Stimulated activated CD4-positive, alpha-beta T cell treated with anti-CD3 and anti-CD28 coated beads, Interleukin-1b, Interleukin-23, amount 100 ng/mL, for 24 hours (primary cell): Measurements from ENCODE around the gene CCNY.

Experiments
- DNase-seq, 4 experiments: peaks; one replicate each; pipeline ENCODE4 v3.0.0-alpha.2; 2020; ENCODE audit warnings: low read depth in 4 of 4, low spot score in 1 of 4

Gene CCNY

DNA sequence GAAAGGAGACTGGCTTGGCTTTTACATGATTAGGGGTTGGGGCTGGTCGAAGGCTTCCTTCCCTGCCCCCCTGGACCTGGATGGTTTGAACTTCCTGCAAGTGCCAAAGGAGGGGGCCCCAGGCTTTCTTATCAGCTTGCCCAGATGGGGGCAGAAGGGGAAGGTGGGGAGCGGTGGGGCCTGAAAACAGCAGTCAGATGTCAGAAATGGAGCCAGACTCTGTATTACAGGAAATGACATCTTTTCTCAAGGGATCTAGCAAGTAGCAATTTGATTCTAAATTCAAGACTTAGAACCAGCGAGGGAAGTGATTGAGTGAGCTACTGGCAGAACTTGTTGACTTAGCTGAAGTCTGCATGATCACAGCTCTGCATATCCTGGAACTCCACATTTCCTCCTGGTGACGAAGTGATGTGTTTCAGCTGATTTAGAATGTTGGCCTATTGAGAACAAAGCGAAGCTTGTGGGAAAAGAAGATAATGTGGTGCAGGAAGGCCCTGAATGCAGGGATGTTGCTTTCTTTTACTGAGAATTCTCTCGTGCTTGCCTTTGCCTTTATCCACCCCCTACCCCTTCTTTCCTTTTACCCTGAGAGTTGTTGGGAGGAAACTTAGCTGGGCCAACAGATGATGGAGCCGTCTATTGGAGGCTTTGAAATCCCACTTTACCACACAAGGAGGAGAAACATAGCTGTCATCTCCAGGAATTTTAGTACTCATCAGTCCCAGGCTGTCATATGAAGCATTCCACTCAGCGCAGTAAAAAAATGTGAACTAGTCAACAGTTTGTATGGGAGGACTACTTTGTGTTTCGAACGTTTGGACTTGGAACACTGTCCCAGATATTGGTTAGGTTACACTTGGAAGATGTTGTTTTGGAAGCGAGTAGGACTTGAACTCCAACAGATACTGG, 43.2 kb downstream of the CCNY start:
- DNase-seq, result no peak

DNA sequence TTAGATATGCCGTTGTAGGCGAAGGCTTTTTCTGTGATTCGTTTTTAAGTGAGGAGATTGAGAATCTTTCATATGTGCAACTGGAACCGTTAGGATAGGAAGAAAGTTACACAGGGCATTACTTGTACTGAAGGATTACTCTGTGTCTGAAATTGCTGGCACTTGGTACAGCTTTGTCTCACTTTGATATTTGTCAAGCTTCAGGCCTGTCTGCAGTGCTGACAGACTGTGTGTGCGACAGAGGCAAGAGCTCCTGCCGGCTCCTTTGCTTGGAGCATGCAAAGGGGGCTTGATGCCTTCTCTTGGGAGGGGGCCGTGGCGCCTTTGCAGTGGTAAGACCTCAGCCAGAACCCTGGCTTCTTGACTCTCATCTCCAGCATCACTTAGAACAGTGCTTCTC, 45.8 kb downstream of the CCNY start:
- DNase-seq, result no peak

DNA sequence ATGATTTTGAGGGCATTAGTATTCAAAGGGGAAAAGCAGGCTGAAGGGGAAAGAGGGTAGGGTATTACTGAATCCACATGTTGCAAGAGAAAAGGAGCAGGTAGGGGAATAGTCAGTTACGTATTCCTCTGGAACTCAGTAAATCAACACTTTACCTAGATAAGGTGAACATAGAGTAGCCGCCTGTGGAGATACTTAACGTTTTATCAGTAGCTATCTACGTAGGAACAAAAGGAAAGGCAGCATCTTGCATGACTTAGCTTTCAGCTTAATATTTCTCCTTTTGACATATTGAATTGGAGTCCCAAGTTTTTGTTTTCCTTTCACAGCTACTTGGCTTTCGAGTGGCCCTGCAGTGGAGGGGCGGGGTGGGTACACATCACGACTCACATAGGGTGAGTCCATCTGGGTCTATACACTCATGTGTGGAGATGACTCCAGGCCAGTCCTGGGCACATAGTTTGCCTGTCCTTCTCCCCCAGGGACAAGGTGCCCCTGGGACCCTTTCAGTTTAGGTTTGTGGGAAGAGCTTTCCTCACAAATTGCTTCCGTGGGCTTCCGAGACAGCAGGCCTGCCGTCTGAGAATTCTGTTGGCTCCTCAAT, 48.1 kb downstream of the CCNY start:
- DNase-seq, result no peak

DNA sequence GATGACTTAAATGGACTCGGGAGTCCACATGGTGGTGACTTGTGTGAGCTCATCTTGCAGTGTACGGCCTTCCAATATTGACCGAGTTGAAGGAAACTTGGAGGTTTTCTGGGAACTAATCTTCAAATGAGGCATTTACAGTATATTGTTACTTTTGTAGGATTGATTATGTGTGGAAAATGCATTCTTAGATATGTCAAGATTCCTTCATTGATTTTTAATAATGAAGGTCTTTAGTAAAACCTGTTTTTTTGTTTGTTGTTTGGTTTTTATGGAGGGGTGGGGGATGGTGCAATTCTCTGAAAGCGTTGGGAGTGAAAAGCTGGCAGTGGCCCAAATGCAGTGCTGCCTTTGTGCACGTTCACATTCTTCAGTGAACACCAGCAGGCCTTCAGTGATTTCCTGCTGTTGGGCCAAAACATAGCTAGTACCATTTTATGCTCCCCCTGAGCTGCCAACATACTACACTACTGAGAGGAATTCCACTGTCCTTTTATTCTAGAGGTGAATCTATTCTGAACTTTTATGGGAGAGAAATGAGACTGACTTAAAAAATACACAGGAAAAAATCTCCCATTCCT, 50.4 kb downstream of the CCNY start:
- no peak for DNase-seq

DNA sequence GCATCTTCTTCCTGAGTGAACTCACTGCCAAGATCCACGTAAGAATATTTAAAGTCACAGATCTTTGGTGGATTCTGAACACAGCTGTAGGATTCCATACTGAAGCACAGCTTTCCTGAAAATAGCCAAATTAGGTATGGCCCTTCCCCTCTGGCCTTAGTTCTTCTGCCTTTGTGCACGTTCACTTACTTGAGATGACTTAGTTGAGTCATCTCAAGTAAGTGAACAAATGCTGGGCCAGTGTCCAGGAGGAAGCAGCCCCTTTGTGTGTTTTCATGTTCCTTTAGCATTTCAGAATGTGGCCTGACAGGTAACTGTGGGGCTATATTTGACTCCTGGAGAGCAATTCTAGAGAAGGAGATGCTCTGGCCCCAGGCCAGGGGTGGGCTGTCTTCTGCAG, 51.5 kb downstream of the CCNY start:
- DNase-seq, result no peak

DNA sequence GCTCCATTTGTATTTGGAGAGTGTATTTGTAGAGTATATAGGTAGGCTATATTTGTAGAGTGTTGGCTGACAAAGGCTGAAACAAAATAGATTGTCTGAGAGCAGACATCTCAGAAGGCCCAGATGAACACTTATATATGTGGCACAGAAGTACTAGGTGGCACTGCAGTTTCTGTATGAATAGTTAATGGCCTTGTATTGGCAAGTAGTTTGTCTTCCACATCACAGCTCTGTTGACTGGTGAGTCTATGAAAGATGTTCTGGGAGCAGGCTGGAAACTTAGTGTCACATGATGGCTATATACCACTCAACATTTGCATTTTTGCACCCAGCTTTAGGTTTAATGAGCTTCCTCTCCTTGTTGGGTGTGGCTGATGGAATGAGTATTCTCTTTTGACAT, 51.9 kb downstream of the CCNY start:
- DNase-seq, result no peak

DNA sequence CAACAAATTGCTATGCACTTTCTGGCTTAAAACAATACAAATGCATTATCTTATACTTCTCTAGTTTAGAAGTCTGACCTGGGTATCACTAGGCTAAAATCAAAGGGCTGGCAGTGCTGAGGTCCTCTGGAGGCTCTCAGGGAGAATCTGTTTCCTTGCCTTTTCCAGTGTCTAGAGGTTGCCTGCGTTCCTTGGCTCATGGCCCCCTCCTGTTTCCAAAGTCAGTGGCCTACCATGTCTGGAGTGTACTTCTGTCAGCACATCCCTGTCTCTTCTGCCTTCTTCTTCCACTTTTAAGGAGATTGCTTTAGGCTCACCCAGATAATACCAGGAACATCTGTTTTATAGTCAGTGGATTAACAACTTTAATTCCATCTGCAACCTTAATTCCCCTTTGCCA, 52.4 kb downstream of the CCNY start:
- DNase-seq, result no peak

DNA sequence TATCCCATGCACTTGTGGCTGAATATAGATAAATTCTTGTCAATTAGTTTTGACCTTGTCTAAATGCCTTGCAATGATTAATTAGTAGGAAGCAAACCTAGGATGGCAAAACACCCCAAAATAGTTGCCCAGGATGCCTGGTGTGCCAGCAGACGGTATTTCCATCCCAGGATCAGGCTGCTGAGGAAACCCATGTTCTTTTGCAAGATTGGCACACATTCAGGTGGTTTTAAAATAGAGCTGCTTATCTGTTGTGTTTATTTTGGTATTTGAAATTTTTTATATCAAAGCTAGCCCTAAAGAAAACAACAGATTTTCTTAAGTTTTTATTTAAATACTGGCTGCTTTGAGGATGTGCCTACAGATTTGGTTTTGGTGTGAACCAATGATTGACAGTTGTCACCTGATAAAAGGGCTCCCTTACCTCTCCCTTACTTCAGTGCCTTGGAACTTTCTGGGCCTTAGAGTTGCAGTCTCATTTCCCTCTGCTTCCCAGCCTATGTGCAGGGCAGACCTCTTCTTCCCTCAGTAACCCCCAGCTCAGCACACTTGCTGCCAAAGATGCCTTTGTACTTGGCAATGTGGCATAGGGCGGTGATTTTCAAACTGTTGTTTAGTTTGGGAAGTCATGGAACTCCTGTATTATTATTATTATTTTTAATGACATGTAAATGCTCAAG, 54.0 kb downstream of the CCNY start:
- DNase-seq, result no peak

DNA sequence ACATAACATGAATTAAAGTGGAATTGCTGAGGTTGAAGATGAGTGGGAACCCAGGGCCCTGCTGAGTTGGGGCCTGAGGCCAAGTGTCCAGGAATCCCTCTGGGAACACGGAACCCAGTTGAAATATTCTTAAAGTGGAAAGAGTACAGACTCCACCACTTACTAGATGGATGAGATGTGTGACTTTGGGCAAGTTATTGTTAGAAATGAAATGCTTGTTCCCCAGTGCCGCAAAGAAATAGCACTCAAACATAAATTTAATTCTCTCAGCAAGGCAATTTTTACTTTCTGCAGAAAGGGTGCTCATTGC, 54.5 kb downstream of the CCNY start:
- DNase-seq, result no peak

DNA sequence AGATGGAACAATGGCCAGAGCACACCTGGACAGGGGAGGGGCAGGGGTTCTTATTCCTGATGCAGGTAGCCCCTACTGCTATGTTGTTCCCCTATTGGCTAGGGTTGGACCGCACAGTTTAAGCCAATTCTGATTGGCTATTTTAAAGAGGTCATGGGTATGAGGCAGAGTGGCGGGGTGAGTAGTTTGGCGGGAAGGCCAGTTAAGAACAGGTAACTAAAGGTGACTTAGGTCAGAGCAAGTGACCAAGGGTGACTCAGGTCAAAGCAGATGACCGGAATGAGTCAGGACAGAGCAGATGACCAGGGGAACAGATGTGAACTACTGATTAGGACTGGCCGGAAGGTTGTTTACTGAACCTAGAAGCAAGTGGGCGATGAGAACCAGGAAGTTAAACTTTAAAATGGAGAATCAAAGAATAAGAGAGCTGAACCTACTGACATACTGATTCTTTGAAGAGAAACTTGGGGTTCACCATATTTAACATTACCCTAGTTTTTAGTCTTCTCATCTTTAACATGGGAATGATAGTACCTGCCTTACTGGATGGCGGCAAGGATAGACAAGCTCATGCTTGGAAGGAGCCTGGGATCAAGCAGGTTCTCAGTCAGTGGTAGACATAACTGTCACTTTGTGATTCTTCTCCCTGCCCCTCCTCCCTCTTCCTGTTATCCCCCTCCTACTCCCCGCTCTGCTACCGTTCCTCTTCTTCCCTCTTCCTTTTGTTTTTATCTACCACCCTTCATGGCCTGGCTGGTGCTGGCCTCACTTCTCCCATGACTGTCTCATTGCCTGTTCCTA, 55.0 kb downstream of the CCNY start:
- no peak for DNase-seq

DNA sequence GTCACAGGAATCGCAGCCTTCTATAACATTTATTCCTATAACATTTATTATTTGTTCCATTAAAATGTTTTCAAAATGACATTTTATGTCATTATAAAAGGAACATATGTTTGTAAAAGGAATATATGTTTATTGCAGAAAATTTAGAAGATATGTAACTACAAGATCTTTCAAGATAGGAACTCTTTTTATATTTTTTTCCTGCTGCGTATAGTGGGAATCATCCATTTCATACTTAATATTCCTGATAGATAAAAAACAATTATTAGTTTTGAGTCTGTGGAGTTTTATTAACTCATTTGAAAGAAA, 55.6 kb downstream of the CCNY start:
- DNase-seq, result no peak

DNA sequence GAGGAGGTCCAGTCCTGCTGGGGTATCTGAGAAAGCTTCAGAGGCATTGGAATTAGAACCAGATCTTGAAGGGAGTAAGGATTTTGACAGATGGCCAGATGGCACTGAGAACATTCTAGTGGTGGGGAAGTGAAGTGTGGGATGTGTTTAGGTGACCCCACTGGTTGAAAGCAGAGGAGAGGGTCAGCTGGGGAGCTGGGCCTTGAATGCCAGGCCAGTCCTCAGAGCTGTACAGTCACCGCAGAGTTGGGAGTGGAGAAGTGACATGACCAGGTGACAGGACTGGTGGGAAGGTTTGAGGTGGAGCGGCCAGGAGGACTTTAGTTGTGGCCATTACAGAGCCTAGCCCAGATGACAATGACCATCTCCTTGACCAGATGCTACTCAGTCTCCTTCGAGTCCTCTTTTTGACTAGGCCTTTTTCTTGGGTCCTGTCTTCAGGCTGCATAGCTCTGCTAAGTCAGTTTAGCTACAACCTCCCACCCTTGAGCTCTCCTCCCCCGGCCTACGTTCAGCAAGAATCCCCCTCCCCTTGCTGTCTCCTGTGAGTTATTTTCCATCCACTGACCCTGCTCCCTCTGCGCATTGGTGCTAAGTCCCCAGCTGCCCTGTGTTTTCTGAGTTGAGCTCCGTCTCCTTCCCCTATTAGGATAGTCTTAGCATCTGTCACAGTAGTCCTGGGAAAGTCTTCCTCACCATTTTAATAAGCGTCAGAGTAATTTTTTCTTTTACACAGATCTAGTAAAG, 56.3 kb downstream of the CCNY start:
- DNase-seq, result no peak

DNA sequence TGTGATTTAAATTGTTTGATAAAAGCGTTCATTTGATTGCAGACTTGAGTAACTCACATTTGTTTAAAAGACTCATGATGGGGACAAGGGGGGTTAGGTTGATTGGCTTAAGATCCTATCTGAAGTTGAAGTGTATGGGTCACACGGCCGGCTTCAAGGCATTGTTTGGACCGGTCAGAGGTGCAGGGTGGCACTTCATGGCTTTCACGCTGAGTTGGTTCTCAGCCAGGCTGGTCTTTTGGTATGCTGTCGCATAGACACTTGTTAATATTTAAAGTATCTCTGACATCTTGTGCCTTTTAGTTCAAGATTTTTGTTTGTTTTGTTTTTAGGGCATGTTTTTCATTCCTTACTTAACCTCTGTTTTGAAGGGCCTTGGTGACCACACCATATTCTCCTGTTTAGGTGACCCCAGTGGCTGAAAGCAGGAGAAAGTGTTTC, 58.1 kb downstream of the CCNY start:
- no peak for DNase-seq

DNA sequence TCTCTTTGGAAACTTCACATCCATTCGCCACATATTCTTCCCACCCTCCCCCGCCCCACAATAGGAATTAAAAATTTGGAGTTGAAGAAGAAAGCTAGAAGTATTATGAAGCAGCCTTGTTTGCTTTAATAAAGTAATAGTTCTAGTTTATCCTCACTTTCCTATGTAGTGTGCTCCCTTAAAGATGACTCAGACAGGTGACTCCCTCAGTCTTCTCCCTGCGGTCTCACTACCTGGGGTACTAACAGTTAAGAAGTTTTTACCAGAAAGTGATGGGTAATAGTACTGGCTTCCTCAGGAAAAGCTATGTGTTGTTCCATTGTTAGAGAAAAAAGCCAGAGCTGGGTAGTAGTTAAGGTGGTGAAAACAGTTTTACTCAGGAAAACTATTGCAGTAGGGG, 58.6 kb downstream of the CCNY start:
- no peak for DNase-seq

DNA sequence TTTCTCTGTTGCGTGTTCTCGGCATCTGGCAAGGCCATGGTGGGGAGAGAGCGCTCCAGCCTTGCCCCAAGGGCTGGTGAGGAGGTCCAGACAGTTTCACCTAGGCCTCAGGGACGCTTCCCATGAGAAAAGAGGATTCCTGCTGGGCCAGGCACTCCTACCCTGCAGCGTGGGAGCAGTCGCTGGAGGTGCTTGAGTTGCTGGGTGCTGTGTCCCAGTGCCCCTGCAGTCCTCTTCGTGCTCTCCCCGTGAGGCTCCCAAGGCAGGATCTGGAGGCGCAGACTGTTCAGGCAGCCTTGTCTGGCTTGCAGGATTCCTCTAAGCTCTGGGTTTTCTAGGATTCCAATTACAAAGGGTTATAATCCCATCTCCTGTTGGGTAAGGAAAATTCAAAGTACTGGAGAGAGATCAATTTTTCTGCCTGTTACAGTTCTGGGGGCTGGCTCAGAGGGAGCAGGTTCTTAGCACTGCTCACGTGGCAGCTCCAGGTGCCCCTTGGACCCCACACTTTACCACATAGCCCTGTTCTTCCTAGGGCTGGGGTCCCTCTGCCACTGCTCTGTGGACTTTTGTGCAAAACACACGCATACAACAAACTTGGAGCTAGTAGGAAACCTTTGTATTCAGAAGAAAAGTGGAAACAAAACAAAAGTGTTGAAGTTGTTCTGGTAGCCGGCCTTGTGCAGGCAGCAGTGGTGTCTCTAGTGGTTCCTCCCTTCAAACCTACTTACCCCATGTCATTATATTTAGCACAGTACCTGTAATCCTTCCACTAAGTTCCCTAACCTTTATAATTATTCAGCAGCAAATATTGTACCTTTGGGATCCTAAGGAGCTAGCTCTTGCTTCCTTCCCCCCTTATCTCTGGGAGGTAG, 60.5 kb downstream of the CCNY start:
- DNase-seq, result no peak

DNA sequence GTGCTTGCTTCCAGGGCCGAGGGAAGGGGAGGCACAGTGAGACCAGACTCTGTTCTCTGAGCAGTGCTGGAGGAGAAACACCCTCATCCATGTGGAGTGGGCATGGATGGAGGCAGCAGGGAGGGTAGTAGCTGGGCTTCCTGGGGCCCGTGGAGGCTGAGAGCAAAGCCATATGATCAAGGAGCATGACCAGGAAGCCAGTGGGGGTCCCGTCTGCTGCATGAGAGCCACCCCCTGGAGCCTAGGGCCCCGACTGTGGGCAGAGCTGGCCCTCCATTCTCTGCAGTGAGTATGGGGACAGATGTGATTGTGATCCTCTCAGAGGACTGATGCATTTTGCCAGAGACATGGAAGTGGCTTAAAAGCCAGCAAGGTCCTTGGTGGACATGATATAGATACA, 61.6 kb downstream of the CCNY start:
- DNase-seq, result no peak

DNA sequence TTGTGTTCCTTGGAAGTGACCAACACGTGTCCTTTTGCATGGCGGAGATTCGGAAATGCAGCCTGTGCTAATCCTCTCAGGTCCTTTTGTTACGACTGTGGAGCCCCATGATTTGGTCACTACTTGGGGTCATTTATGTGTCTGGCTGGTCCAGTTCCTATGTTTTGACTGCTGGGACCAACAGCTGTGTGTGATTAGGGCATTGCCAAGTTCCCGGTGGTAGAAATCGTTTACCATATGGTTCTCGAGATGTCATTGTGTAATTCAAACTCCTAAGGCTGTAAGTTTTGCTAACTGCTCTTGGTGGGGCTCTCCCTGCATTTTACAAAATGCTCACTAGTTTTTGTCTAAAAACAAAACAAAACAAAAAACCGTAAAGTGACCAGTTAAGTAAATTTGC, 62.0 kb downstream of the CCNY start:
- no peak for DNase-seq

DNA sequence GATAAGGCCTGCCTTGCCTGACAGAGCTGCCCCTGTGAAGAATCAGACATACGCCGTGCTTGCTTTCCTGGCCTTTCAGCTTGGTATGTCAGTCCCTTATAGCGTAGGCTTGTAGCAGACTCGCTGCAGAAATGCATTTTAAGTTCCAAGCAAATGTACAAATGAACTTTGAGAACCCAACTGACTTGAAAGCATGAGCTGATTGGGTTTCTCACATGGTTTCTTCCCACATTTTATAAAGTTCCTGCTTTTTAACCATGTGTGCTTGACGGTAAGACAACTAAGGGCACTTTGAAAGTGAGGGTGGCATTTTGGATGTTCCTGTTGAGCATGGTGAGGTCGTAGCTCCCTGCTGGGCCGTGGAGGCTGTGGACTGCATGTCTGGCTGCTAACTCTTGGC, 62.6 kb downstream of the CCNY start:
- DNase-seq, result no peak

DNA sequence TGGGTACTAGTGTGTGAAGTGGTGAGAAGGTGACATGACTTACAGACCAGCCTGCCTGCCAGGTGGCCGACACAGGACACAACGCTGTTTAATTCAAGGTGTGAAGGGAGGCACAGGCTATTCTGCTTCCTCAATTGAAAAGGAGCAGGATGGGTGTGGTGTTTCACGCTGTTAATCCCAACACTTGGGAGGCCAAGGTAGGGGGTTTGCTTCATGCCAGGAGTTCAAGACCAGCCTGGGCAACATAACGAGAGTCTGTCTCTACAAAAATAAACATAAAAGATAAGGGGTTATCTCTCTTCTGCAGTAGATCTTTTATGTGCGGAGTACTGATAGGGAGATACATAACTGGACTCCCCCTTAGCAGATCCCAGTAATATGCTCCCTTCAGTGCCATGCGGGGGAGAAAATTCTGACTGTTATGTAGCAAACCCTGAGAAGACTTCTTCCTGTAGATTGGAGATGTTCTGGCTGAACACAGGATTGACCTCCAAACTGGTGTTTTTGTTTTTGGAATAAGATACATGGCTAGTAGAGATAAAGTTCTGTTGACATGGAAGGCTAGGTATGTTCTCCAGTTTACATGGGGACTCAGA, 63.2 kb downstream of the CCNY start:
- DNase-seq, result no peak
